BLaER1 treated with 17β-estradiol and CSF1 and Interleukin-3, amounts not matched to agents 10 nM and 100 nM (cell line): ENCODE results near the gene NKD2.
A peak's percentile ranks its signal among the peaks of the same experiment; 100 is the strongest.

Source experiments
- H3K27ac ChIP-seq, 11 experiments: shearing (Covaris generic); formaldehyde crosslinking; 2 replicates each; pipeline ENCODE4 v1.8.1; 2022
- H3K27me3 ChIP-seq, 11 experiments: shearing (Covaris generic); formaldehyde crosslinking; 2 replicates each; pipeline ENCODE4 v1.8.1; 2022
- H3K36me3 ChIP-seq, 11 experiments: shearing (Covaris generic); formaldehyde crosslinking; 2 replicates each; pipeline ENCODE4 v1.8.1; 2022
- H3K4me1 ChIP-seq, 10 experiments: shearing (Covaris generic); formaldehyde crosslinking; 2 replicates each; pipeline ENCODE4 v1.8.1; 2022
- H3K4me2 ChIP-seq, 11 experiments: shearing (Covaris generic); formaldehyde crosslinking; 2 replicates each; pipeline ENCODE4 v1.8.1; 2022
- H3K4me3 ChIP-seq, 10 experiments: shearing (Covaris generic); formaldehyde crosslinking; 2 replicates each; pipeline ENCODE4 v1.8.1; 2022
- H3K9ac ChIP-seq, 11 experiments: shearing (Covaris generic); formaldehyde crosslinking; 2 replicates each; pipeline ENCODE4 v1.8.1; 2022
- H3K9me3 ChIP-seq, 11 experiments: shearing (Covaris generic); formaldehyde crosslinking; replicated peaks in 1 of 11; 2 replicates each; pipeline ENCODE4 v1.8.1; 2022
- H4K20me1 ChIP-seq, 11 experiments: shearing (Covaris generic); formaldehyde crosslinking; 2 replicates each; pipeline ENCODE4 v1.8.1; 2022
- Cebpa-rat ChIP-seq, 11 experiments: shearing (Covaris generic); IDR thresholded peaks; 2 replicates each; pipeline ENCODE4 v1.8.1; 2022

The NKD2 gene

GRCh38 chr5:1009359-1010180 is 968 bp downstream of the NKD2 start:
- peak overlapping the region; percentile 97 to 100 (median 99) for H3K4me2 ChIP-seq

GRCh38 chr5:1010181-1010510 is 1.5 kb downstream of the NKD2 start:
- Histone ChIP-seq H3K9ac (peak overlapping the region in 7 of 11 experiments; percentile 18 to 80 (median 67); a peak in 9 of 22 replicates), H4K20me1 (peaks cover 0 to 91% (median 60%) of the 10 kb centered on the region in 11 experiments; a peak in 18 of 22 replicates), H3K27ac (peak overlapping the region in 2 of 11 experiments; percentile 55 to 65; a peak in 2 of 22 replicates), H3K4me3 (peak overlapping the region in 8 of 10 experiments; percentile 56 to 74 (median 66); a peak in 10 of 20 replicates), H3K36me3 (0 out of 22 replicates have a peak, but pooled peaks cover 0 to 10% (median 0%) of the 10 kb centered on the region in 11 experiments), H3K4me1 (peaks cover 36 to 96% (median 93%) of the 10 kb centered on the region in 10 experiments), H3K4me2 (peak overlapping the region; percentile 97 to 100 (median 99); a peak in 21 of 22 replicates), H3K27me3 (peaks cover 34 to 78% (median 49%) of the 10 kb centered on the region in 11 experiments), H3K9me3 (no peaks in the 10 kb centered on the region)
- TF ChIP-seq Cebpa-rat (IDR thresholded peaks at IDR 0.05): no peak

More at GRCh38 chr5:1009359-1010180, 968 bp downstream of the NKD2 start:
- H3K4me3 ChIP-seq: peak overlapping the region; percentile 46 to 74 (median 63)
- H4K20me1 ChIP-seq: peaks cover 0 to 87% (median 55%) of the 10 kb centered on the region in 11 experiments; a peak in 18 of 22 replicates
- TF ChIP-seq Cebpa-rat (IDR thresholded peaks at IDR 0.05): no peak
- peaks cover 40 to 78% (median 54%) of the 10 kb centered on the region in 11 experiments for H3K27me3 ChIP-seq
- H3K36me3 ChIP-seq: 0 out of 22 replicates have a peak, but pooled peaks cover 0 to 10% (median 0%) of the 10 kb centered on the region in 11 experiments
- peaks cover 34 to 96% (median 93%) of the 10 kb centered on the region in 10 experiments for H3K4me1 ChIP-seq
- H3K9me3 ChIP-seq: no peaks in the 10 kb centered on the region
- peak overlapping the region in 3 of 11 experiments; percentile 40 to 65 (median 55); a peak in 5 of 22 replicates for H3K27ac ChIP-seq
- peak overlapping the region in 10 of 11 experiments; percentile 46 to 80 (median 58); a peak in 18 of 22 replicates for H3K9ac ChIP-seq

- Histone ChIP-seq H3K4me2 (peak overlapping the region; percentile 97 to 100 (median 99); a peak in 21 of 22 replicates), H3K9ac (peak overlapping the region in 5 of 11 experiments; percentile 16 to 80 (median 67); a peak in 5 of 22 replicates), H3K4me1 (peaks cover 36 to 96% (median 93%) of the 10 kb centered on the region in 10 experiments), H3K4me3 (peak overlapping the region in 4 of 10 experiments; percentile 63 to 74 (median 70); a peak in 6 of 20 replicates), H3K9me3 (no peaks in the 10 kb centered on the region), H3K36me3 (0 out of 22 replicates have a peak, but pooled peaks cover 0 to 10% (median 0%) of the 10 kb centered on the region in 11 experiments), H3K27ac (peak overlapping the region in 3 of 11 experiments; percentile 12 to 33 (median 17); a peak in 1 of 22 replicates), H3K27me3 (peaks cover 29 to 78% (median 44%) of the 10 kb centered on the region in 11 experiments), H4K20me1 (peaks cover 0 to 90% (median 65%) of the 10 kb centered on the region in 11 experiments; a peak in 18 of 22 replicates)
- no peak for TF ChIP-seq Cebpa-rat (IDR thresholded peaks at IDR 0.05)
These were observed 2.0 kb downstream of the NKD2 start for GRCh38 chr5:1010641-1011046.

- Histone ChIP-seq H4K20me1 (peaks cover 0 to 89% (median 70%) of the 10 kb centered on the region in 11 experiments; a peak in 18 of 22 replicates), H3K27ac (no peak overlapping the region), H3K27me3 (peaks cover 23 to 78% (median 38%) of the 10 kb centered on the region in 11 experiments), H3K9me3 (no peaks in the 10 kb centered on the region), H3K4me2 (peak overlapping the region in 8 of 11 experiments; percentile 97 to 100 (median 99); a peak in 17 of 22 replicates), H3K4me3 (no peak overlapping the region), H3K4me1 (peaks cover 40 to 96% (median 93%) of the 10 kb centered on the region in 10 experiments), H3K36me3 (0 out of 22 replicates have a peak, but pooled peaks cover 0 to 10% (median 0%) of the 10 kb centered on the region in 11 experiments), H3K9ac (peak overlapping the region in 1 of 11 experiments; percentile 76; a peak in 1 of 22 replicates)
- no peak for TF ChIP-seq Cebpa-rat (IDR thresholded peaks at IDR 0.05)
These were observed 2.6 kb downstream of the NKD2 start for GRCh38 chr5:1011226-1011631.

- H3K36me3 ChIP-seq: peaks cover 0 to 10% (median 0%) of the 10 kb centered on the region in 11 experiments; a peak in 1 of 22 replicates
- no peak overlapping the region for H3K4me3 ChIP-seq
- peaks cover 20 to 76% (median 32%) of the 10 kb centered on the region in 11 experiments for H3K27me3 ChIP-seq
- peak overlapping the region in 8 of 11 experiments; percentile 73 to 100 (median 98); a peak in 14 of 22 replicates for H3K4me2 ChIP-seq
- TF ChIP-seq Cebpa-rat (IDR thresholded peaks at IDR 0.05): no peak
- H3K9ac ChIP-seq: no peak overlapping the region
- H4K20me1 ChIP-seq: peaks cover 0 to 91% (median 75%) of the 10 kb centered on the region in 11 experiments; a peak in 18 of 22 replicates
- peaks cover 40 to 96% (median 93%) of the 10 kb centered on the region in 10 experiments for H3K4me1 ChIP-seq
- H3K9me3 ChIP-seq: no peaks in the 10 kb centered on the region
- no peak overlapping the region for H3K27ac ChIP-seq
These were observed 3.2 kb downstream of the NKD2 start for GRCh38 chr5:1011741-1012312.

- Histone ChIP-seq H3K27ac (no peak overlapping the region), H3K27me3 (peaks cover 20 to 71% (median 27%) of the 10 kb centered on the region in 11 experiments), H3K9me3 (no peaks in the 10 kb centered on the region), H3K36me3 (peaks cover 0 to 13% (median 0%) of the 10 kb centered on the region in 11 experiments; a peak in 2 of 22 replicates), H3K4me2 (peak overlapping the region in 8 of 11 experiments; percentile 73 to 100 (median 97); a peak in 15 of 22 replicates), H4K20me1 (peaks cover 0 to 91% (median 81%) of the 10 kb centered on the region in 11 experiments; a peak in 18 of 22 replicates), H3K4me3 (no peak overlapping the region), H3K4me1 (peaks cover 40 to 96% (median 88%) of the 10 kb centered on the region in 10 experiments), H3K9ac (no peak overlapping the region)
- TF ChIP-seq Cebpa-rat (IDR thresholded peaks at IDR 0.05): no peak
These were observed 3.8 kb downstream of the NKD2 start for GRCh38 chr5:1012313-1012841.

GRCh38 chr5:1012900-1013237 is 4.3 kb downstream of the NKD2 start:
- H4K20me1 ChIP-seq: peaks cover 0 to 91% (median 86%) of the 10 kb centered on the region in 11 experiments; a peak in 18 of 22 replicates
- peak overlapping the region in 8 of 11 experiments; percentile 73 to 100 (median 97); a peak in 14 of 22 replicates for H3K4me2 ChIP-seq
- TF ChIP-seq Cebpa-rat (IDR thresholded peaks at IDR 0.05): no peak
- no peak overlapping the region for H3K9ac ChIP-seq
- no peaks in the 10 kb centered on the region for H3K9me3 ChIP-seq
- H3K27ac ChIP-seq: no peak overlapping the region
- H3K36me3 ChIP-seq: peaks cover 0 to 13% (median 0%) of the 10 kb centered on the region in 11 experiments; a peak in 2 of 22 replicates
- H3K4me3 ChIP-seq: no peak overlapping the region
- peaks cover 36 to 95% (median 85%) of the 10 kb centered on the region in 10 experiments for H3K4me1 ChIP-seq
- peaks cover 15 to 66% (median 24%) of the 10 kb centered on the region in 11 experiments for H3K27me3 ChIP-seq
